ENCODE results near the gene BTBD19. TPM values are rescaled to one million over a fixed set of nuclear protein-coding genes. Genes with fewer than 3 reads are reported as not detected.
"Not testable (repeated sequence)": the region's sequence is repeated elsewhere in the genome, so short reads cannot be mapped to it uniquely, and the experiment has no call there.

The BTBD19 gene, protein sequence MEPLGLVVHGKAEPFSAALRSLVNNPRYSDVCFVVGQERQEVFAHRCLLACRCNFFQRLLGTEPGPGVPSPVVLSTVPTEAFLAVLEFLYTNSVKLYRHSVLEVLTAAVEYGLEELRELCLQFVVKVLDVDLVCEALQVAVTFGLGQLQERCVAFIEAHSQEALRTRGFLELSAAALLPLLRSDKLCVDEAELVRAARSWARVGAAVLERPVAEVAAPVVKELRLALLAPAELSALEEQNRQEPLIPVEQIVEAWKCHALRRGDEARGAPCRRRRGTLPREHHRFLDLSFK
- total RNA-seq (10 to 100 TPM; 14.8 to 16.8 TPM), polyA plus RNA-seq (under 1 TPM; 0.25 to 0.26 TPM)

DNA sequence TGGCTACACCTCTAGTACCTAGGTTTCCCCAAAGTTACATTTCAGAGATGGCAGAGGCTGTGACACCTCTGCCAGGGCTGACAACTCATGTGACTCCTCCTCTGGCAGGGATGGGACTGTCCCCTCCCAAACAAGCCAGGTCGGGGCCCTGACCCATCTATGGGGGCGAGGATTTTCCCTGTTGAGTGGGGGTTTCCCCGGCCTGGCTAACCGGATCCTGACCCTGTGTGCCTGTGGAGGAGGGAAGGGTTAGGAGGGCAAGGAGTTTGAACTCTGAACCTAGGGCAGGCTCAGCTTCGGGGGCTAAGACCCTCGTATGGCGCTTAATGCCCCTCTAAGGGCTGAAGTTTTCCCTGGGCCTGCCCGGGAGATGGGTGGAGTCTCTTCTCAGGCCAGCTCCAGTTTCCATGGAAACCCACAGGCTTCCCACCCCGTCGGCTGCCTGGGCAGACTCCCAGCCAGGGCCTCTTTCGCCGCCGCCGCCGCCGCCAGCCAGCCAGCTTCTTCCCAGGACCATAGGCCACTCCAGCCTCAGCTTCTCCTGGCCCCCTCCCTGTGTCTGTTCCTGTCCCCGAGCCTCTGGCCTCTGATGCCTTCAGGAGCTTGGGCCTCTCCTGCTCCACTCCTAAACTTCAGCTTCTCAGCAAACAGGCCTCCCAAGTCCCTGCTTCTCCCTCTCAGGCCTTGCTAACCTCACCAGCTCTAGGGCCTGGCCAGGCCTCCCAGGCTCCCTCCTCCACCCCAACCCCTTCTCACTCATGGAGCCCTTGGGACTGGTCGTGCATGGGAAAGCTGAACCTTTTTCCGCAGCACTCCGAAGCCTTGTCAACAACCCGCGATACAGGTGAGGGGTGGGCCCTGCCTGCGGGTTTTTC lies at the start of gene BTBD19:
Gene BTBD19 (plus strand): TSS at position 461 of the 875 bp plus-strand sequence. CDS start 298 bp downstream, at position 759.
- peaks cover 21 to 52% of the 10 kb centered on the region in 2 donors for H3K36me3 Mint-ChIP-seq
- peak in 4 of 5 donors; percentile 24 to 89 (median 34) for DNase-seq
- H3K27ac ChIP-seq (ENCODE audit: low read depth, low read length), result peak within 1 kb of the TSS; percentile 98
- H3K36me3 ChIP-seq (ENCODE audit: insufficient read depth, low read length), result peaks cover 27% of the 10 kb centered on the region
- no peaks in the 10 kb centered on the region for H3K27me3 ChIP-seq (ENCODE audit: insufficient read depth, low read length)
- no peaks in the 10 kb centered on the region for H3K27me3 Mint-ChIP-seq
- H3K9me3 ChIP-seq (ENCODE audit: control insufficient read depth in 1 of 2, low read length in 2 of 2), result no peaks in the 10 kb centered on the region
- peaks cover 89% of the 10 kb centered on the region for H3K4me1 ChIP-seq (ENCODE audit: insufficient read depth, low read length)
- ChIA-PET CTCF (ENCODE audit: partially characterized antibody) (interaction anchor here (0.7 to 13.0 kb wide), 12 partner anchors 8 to 204 kb away, joined by 3 to 174 read pairs (median 7); partner anchors contain the start of genes HECTD3, PLK3, RNU5D-1 and UROD), POLR2A (ENCODE audit: partially characterized antibody) (interaction anchor here (0.6 to 22.2 kb wide), 21 partner anchors 3 to 879 kb away, joined by 3 to 1564 read pairs (median 15); partner anchors contain the start of genes ARMH1, BEST4, BTBD19 and CCDC163)
- peaks cover 0 to 10% (median 0%) of the 10 kb centered on the region in 8 donors for H3K9me3 Mint-ChIP-seq
- H3K4me3 ChIP-seq (ENCODE audit: low read length in 2 of 2), result peak within 1 kb of the TSS; percentile 41 to 57
- peak within 1 kb of the TSS; percentile 98 to 100 (median 99) for H3K27ac Mint-ChIP-seq
- intact Hi-C loops (cut with micrococcal nuclease), result loop anchor here (5.0 to 10.0 kb wide), 2 partner anchors 76 to 777 kb away; partner anchors contain the start of genes NASP and RNU5D-1
- peak within 1 kb of the TSS; percentile 74 to 87 (median 81) for H3K4me3 Mint-ChIP-seq
- peaks cover 50 to 89% (median 68%) of the 10 kb centered on the region in 4 donors for H3K4me1 Mint-ChIP-seq

DNA sequence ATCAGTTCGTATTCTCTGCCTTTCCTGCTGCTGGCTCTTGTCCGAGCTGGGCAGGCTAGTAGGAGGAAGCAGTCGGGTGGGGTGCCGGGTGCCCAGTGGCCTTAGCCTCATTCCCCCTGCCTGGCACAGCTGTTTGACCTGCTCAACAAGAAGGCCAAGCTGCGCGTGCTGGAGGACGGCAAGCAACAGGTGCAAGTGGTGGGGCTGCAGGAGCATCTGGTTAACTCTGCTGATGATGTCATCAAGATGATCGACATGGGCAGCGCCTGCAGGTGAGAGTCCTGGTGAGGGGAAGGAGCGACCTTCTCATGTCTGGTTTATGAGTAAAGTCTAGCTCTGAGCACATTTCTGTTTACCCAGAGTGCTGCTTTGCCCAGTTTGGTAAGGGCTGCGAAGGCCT lies 49.2 kb upstream of the BTBD19 start:
- no peaks in the 10 kb centered on the region for H3K9me3 Mint-ChIP-seq
- H3K4me3 Mint-ChIP-seq, result no peak overlapping the region
- Histone ChIP-seq H3K36me3 (ENCODE audit: insufficient read depth, low read length) (no peaks in the 10 kb centered on the region), H3K27me3 (ENCODE audit: insufficient read depth, low read length) (no peaks in the 10 kb centered on the region), H3K4me1 (ENCODE audit: insufficient read depth, low read length) (no peaks in the 10 kb centered on the region), H3K27ac (ENCODE audit: low read depth, low read length) (no peak overlapping the region), H3K4me3 (ENCODE audit: low read length in 2 of 2) (no peak overlapping the region), H3K9me3 (ENCODE audit: control insufficient read depth in 1 of 2, low read length in 2 of 2) (no peaks in the 10 kb centered on the region)
- H3K36me3 Mint-ChIP-seq, result no peaks in the 10 kb centered on the region
- H3K4me1 Mint-ChIP-seq, result peaks cover 0 to 4% (median 2%) of the 10 kb centered on the region in 4 donors
- POLR2A ChIA-PET (ENCODE audit: partially characterized antibody), result interaction anchor here (1.1 to 1.3 kb wide), 2 partner anchors 16 to 17 kb away, joined by 3 to 4 read pairs; partner anchors contain the start of gene RPS8
- H3K27ac Mint-ChIP-seq, result no peak overlapping the region
- CTCF ChIA-PET (ENCODE audit: partially characterized antibody), result interaction anchor here (0.7 kb wide), 1 partner anchor 9 kb away, joined by 3 read pairs; no protein-coding TSS in a partner anchor
- no peaks in the 10 kb centered on the region for H3K27me3 Mint-ChIP-seq
- intact Hi-C loops (cut with micrococcal nuclease), result no loop called here
- no peak for DNase-seq

DNA sequence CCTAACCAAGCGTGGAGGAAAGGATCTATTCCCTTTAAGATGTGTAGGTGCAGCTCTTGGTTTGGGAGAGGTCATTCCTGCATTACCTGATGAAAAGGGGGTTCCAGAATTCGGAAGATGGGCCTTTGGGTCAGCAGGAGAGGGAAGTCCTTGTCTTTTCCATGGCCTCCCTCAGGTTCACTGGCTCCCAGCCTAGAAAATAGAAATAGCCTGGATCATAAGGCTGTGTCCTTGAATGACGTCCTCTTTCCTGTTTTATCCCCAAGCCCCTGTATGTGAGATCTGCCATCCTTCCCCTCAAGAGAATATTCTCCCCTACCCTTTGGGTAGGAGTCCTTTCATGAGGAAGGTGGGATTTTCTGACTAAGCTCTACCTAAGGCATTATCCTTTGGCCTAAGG lies 47.4 kb upstream of the BTBD19 start:
- no peaks in the 10 kb centered on the region for H3K27me3 Mint-ChIP-seq
- no peaks in the 10 kb centered on the region for H3K9me3 Mint-ChIP-seq
- POLR2A ChIA-PET (ENCODE audit: partially characterized antibody), result interaction anchor here (0.8 to 1.4 kb wide), 3 partner anchors 11 to 30 kb away, joined by 3 to 7 read pairs (median 3); partner anchors contain the start of gene RPS8
- intact Hi-C loops (cut with micrococcal nuclease), result no loop called here
- no peak for DNase-seq
- H3K36me3 ChIP-seq (ENCODE audit: insufficient read depth, low read length), result no peaks in the 10 kb centered on the region
- no peaks in the 10 kb centered on the region for H3K27me3 ChIP-seq (ENCODE audit: insufficient read depth, low read length)
- CTCF ChIA-PET (ENCODE audit: partially characterized antibody), result no interaction called here
- H3K4me1 Mint-ChIP-seq, result peaks cover 0 to 4% (median 2%) of the 10 kb centered on the region in 4 donors
- H3K4me3 Mint-ChIP-seq, result no peak overlapping the region
- H3K27ac ChIP-seq (ENCODE audit: low read depth, low read length), result no peak overlapping the region
- H3K4me3 ChIP-seq (ENCODE audit: low read length in 2 of 2), result no peak overlapping the region
- no peaks in the 10 kb centered on the region for H3K4me1 ChIP-seq (ENCODE audit: insufficient read depth, low read length)
- no peaks in the 10 kb centered on the region for H3K9me3 ChIP-seq (ENCODE audit: control insufficient read depth in 1 of 2, low read length in 2 of 2)
- no peaks in the 10 kb centered on the region for H3K36me3 Mint-ChIP-seq
- H3K27ac Mint-ChIP-seq, result no peak overlapping the region

DNA sequence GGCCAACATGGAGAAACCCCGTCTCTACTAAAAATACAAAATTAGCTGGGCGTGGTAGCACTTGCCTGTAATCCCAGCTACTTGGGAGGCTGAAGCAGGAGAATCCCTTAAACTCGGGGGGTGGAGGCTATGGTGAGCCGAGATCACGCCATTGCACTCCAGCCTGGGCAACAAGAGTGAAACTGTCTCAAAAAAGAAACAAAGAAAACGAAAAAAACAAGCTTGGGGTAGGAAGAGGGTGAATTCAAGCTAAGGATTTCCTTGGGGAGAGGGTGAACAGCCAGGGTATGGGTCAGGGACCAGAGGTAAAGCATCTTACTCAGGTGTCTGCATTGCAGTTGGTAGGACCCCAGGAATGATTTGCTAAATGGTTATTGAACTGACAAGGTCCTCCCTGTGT lies 41.9 kb upstream of the BTBD19 start:
- H3K27me3 ChIP-seq (ENCODE audit: insufficient read depth, low read length); H3K27ac ChIP-seq (ENCODE audit: low read depth, low read length); intact Hi-C loops (cut with micrococcal nuclease); DNase-seq; H3K36me3 ChIP-seq (ENCODE audit: insufficient read depth, low read length); H3K4me1 Mint-ChIP-seq; H3K27me3 Mint-ChIP-seq; H3K9me3 Mint-ChIP-seq; H3K9me3 ChIP-seq (ENCODE audit: control insufficient read depth in 1 of 2, low read length in 2 of 2); H3K4me1 ChIP-seq (ENCODE audit: insufficient read depth, low read length); H3K4me3 ChIP-seq (ENCODE audit: low read length in 2 of 2); H3K36me3 Mint-ChIP-seq; H3K4me3 Mint-ChIP-seq: not testable (repeated sequence)
- ChIA-PET POLR2A (ENCODE audit: partially characterized antibody) (interaction anchor here (1.0 to 2.8 kb wide), 4 partner anchors 9 to 54 kb away, joined by 3 to 16 read pairs (median 5); partner anchors contain the start of genes RNU5D-1 and RPS8), CTCF (ENCODE audit: partially characterized antibody) (interaction anchor here (1.1 kb wide), 1 partner anchor 67 kb away, joined by 3 read pairs; no protein-coding TSS in a partner anchor)
- H3K27ac Mint-ChIP-seq, result peak overlapping the region in 1 of 7 donors; percentile 52

DNA sequence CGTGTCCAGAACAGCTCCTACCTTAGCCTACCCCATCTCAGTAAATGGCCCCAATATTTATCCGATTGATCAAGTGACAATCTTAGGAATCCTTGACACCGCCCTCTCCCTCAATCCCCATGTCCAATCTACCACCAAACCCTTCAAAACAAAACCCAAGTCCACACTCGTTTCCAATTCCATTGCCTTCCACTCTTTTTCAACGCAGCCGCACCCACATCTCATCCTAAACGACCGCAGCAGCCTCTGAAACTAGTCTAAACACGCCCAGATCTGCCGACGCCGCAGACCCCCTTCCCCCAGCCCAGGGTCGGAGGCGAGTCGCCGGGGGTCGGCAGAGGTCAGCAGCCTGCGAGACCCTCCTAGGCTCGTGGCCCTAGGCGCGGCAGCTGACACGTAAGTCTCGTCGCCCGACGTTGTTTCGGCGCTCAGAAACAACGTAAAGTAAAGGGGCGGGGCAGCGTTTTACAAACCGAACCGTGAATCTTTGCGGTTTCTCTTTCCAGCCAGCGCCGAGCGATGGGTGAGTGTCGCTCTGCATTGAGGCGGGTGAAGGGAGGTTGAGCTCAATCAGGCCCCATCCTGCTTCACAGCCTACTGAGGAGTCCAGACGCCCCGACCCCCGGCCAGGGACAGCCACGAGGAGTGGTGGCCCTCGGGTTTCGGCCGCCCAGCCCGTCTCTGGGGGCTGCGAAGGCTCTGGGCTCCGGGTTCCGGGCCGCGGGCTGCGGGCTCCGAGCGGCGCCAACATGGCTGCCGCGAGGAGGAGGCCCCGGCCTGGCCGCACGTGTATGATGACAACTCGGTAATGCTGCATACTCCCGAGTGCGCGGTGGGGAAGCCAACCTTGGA lies 33.0 kb upstream of the BTBD19 start, which contains the start of gene RPS8:
Gene RPS8 (plus strand): TSS at position 463 of the 852 bp plus-strand sequence. CDS start 57 bp downstream, at position 520.
- no peaks in the 10 kb centered on the region for H3K9me3 Mint-ChIP-seq
- H3K36me3 Mint-ChIP-seq, result peaks cover 22 to 47% of the 10 kb centered on the region in 2 donors
- Histone ChIP-seq H3K4me3 (ENCODE audit: low read length in 2 of 2) (peak within 1 kb of the TSS; percentile 87 to 88), H3K27ac (ENCODE audit: low read depth, low read length) (peak within 1 kb of the TSS; percentile 78), H3K4me1 (ENCODE audit: insufficient read depth, low read length) (peaks cover 25% of the 10 kb centered on the region), H3K9me3 (ENCODE audit: control insufficient read depth in 1 of 2, low read length in 2 of 2) (no peaks in the 10 kb centered on the region), H3K36me3 (ENCODE audit: insufficient read depth, low read length) (peaks cover 21% of the 10 kb centered on the region), H3K27me3 (ENCODE audit: insufficient read depth, low read length) (no peaks in the 10 kb centered on the region)
- no peaks in the 10 kb centered on the region for H3K27me3 Mint-ChIP-seq
- peak within 1 kb of the TSS; percentile 82 to 99 (median 98) for H3K27ac Mint-ChIP-seq
- H3K4me3 Mint-ChIP-seq, result peak within 1 kb of the TSS; percentile 89 to 98 (median 94)
- ChIA-PET POLR2A (ENCODE audit: partially characterized antibody) (interaction anchor here (0.6 to 5.4 kb wide), 49 partner anchors 9 to 1472 kb away, joined by 3 to 126 read pairs (median 5); partner anchors contain the start of genes AKR1A1, ARMH1, BEST4 and BTBD19), CTCF (ENCODE audit: partially characterized antibody) (interaction anchor here (0.5 to 6.1 kb wide), 13 partner anchors 8 to 784 kb away, joined by 3 to 53 read pairs (median 4); partner anchors contain the start of genes BEST4, EIF2B3 and RNU5D-1)
- H3K4me1 Mint-ChIP-seq, result peaks cover 20 to 56% (median 27%) of the 10 kb centered on the region in 4 donors
- DNase-seq, result peak; percentile 89 to 92 (median 91)
- intact Hi-C loops (cut with micrococcal nuclease), result loop anchor here (1.0 kb wide), 4 partner anchors 9 to 211 kb away; partner anchors contain the start of genes EIF2B3, KIF2C and RNU5D-1
